Stimulated activated CD8-positive, alpha-beta memory T cell treated with anti-CD3 and anti-CD28 coated beads, Interleukin-7, amount 100 ng/mL, for 4 hours (primary cell): Measurements from ENCODE around the gene FCGR3A.

Experiments used
- DNase-seq, 2 donors: peaks; one replicate each; pipeline ENCODE4 v3.0.0-alpha.2; 2020; ENCODE audit warnings: low read depth in 2 of 2

FCGR3A gene

GRCh38 chr1:161501234-161501633 is 48.4 kb downstream of the FCGR3A start:
- DNase-seq = no peak

GRCh38 chr1:161499099-161500039 is 50.2 kb downstream of the FCGR3A start:
- DNase-seq = no peak

GRCh38 chr1:161498646-161499045 is 51.0 kb downstream of the FCGR3A start:
- no peak for DNase-seq

GRCh38 chr1:161497961-161498360 is 51.7 kb downstream of the FCGR3A start:
- DNase-seq = no peak

GRCh38 chr1:161495490-161495889 is 54.1 kb downstream of the FCGR3A start:
- no peak for DNase-seq

GRCh38 chr1:161494091-161494735 is 55.4 kb downstream of the FCGR3A start:
- no peak for DNase-seq

GRCh38 chr1:161492827-161493226 is 56.8 kb downstream of the FCGR3A start:
- no peak for DNase-seq
